ENCODE data around the gene COL25A1.
"Not testable (repeated sequence)": the region's sequence is repeated elsewhere in the genome, so short reads cannot be mapped to it uniquely, and the experiment has no call there.

Gene COL25A1

DNA sequence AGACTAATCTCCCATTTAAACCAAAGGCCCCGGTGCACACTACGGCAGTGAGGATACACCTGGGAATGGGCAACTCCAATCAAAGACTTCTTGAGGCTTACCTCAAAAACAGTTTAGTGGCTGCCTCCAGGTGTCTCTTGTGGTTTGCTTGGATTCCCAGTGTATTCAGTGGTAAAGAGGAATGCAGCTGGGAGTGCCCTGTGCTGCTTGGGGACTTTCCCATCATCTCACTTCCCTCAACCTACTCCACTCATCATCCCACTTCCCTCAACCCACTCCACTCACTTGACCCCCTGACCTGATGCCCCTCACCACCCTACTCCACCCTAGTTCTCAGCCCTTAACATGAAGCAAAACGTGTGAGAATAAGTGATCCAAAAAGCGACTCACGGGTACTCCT, 362.3 kb downstream of the COL25A1 start:
- CTCF ChIA-PET: no interaction called here
- TF ChIP-seq SUZ12 (IDR thresholded peaks at IDR 0.05) (no peak), ARNT (IDR thresholded peaks at IDR 0.05) (no peak), FOXM1 (IDR thresholded peaks at IDR 0.05; ENCODE audit: borderline replicate concordance) (no peak), CTBP1 (IDR thresholded peaks at IDR 0.05; ENCODE audit: borderline replicate concordance) (no peak), HDGF (IDR thresholded peaks at IDR 0.05; ENCODE audit: borderline replicate concordance) (no peak), FOXA1 (IDR thresholded peaks at IDR 0.05) (no peak), ELF4 (IDR thresholded peaks at IDR 0.05) (no peak), BHLHE40 (IDR thresholded peaks at IDR 0.05; ENCODE audit: borderline replicate concordance) (no peak)
- TF ChIP-seq, protein P1, sequence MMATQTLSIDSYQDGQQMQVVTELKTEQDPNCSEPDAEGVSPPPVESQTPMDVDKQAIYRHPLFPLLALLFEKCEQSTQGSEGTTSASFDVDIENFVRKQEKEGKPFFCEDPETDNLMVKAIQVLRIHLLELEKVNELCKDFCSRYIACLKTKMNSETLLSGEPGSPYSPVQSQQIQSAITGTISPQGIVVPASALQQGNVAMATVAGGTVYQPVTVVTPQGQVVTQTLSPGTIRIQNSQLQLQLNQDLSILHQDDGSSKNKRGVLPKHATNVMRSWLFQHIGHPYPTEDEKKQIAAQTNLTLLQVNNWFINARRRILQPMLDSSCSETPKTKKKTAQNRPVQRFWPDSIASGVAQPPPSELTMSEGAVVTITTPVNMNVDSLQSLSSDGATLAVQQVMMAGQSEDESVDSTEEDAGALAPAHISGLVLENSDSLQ (IDR thresholded peaks at IDR 0.05): no peak
- POLR2A ChIA-PET: no interaction called here
- DNase-seq (ENCODE audit: extremely low spot score): no peak

DNA sequence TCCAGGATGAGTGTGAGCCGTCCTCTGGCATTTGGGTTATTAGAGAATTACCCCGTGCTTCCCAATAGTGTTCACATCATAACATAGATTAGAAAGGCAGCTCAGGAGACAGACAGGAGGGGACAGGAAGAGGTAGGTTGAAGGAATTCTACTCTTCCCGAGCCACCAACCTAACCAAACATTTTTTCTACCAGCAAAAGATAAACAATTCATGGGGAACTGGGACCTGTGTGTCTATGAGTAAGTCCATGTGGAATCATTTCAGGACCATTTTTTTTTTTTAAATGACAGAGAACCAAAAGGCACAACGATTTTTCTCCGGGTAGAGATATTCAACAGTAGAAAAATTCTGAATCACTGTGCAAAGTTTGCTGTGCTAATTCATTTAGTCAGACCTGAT, 365.4 kb downstream of the COL25A1 start:
- TF ChIP-seq TARDBP (IDR thresholded peaks at IDR 0.05) (no peak), LEF1 (IDR thresholded peaks at IDR 0.05; ENCODE audit: borderline replicate concordance) (no peak), FOXK2 (IDR thresholded peaks at IDR 0.05) (no peak), SUZ12 (IDR thresholded peaks at IDR 0.05) (no peak), BHLHE40 (IDR thresholded peaks at IDR 0.05; ENCODE audit: borderline replicate concordance) (no peak), CTBP1 (IDR thresholded peaks at IDR 0.05; ENCODE audit: borderline replicate concordance) (no peak), SP1 (IDR thresholded peaks at IDR 0.05) (no peak), ZNF384 (IDR thresholded peaks at IDR 0.05) (no peak), ELF4 (IDR thresholded peaks at IDR 0.05) (no peak), FOXA1 (IDR thresholded peaks at IDR 0.05) (no peak), ARNT (IDR thresholded peaks at IDR 0.05) (no peak), HDGF (IDR thresholded peaks at IDR 0.05; ENCODE audit: borderline replicate concordance) (no peak), NFRKB (IDR thresholded peaks at IDR 0.05) (no peak), FOXM1 (IDR thresholded peaks at IDR 0.05; ENCODE audit: borderline replicate concordance) (no peak), L3MBTL2 (conservative IDR thresholded peaks at IDR 0.05) (no peak)
- TF ChIP-seq, protein P1 (IDR thresholded peaks at IDR 0.05): no peak
- POLR2A ChIA-PET: no interaction called here
- no peak for DNase-seq (ENCODE audit: extremely low spot score)
- CTCF ChIA-PET: no interaction called here

DNA sequence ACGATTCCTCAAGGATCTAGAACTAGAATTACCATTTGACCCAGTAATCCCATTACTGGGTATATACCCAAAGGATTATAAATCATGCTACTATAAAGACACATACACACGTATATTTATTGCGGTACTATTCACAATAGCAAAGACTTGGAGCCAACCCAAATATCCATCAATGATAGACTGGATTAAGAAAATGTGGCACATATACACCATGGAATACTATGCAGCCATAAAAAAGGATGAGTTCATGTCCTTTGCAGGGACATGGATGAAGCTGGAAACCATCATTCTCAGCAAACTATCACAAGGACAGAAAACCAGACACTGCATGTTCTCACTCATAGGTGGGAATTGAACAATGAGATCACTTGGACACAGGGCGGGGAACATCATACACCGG, 368.5 kb downstream of the COL25A1 start:
- POLR2A ChIA-PET; CTCF ChIA-PET; DNase-seq (ENCODE audit: extremely low spot score): not testable (repeated sequence)

DNA sequence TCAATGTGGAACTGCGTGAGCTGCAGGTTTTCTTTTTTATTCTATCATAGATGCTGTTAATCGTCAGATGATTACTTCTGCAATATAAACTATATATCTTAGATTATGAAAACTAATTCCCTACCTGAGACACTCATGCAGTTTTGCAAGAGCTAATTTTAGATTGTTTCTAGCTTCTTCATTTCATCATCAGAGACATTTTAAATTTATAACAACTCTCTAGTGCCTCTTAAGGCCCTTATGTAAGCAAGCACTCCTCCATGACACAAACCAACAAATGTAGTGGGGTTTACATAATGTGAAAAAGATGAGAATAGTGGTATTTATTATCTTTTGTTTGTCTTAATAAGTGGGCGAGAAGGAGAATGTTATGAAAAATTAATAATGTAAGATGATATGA, 369.4 kb downstream of the COL25A1 start:
- ChIA-PET POLR2A (no interaction called here), CTCF (no interaction called here)
- no peak for TF ChIP-seq SUZ12 (IDR thresholded peaks at IDR 0.05)
- TF ChIP-seq, protein P1 (IDR thresholded peaks at IDR 0.05): no peak; the same call in 1 of the 2 replicates
- no peak for TF ChIP-seq FOXM1 (IDR thresholded peaks at IDR 0.05; ENCODE audit: borderline replicate concordance)
- no peak for TF ChIP-seq BHLHE40 (IDR thresholded peaks at IDR 0.05; ENCODE audit: borderline replicate concordance)
- no peak for TF ChIP-seq FOXA1 (IDR thresholded peaks at IDR 0.05)
- no peak for TF ChIP-seq ZNF384 (IDR thresholded peaks at IDR 0.05)
- no peak for TF ChIP-seq ELF4 (IDR thresholded peaks at IDR 0.05)
- TF ChIP-seq SP1 (IDR thresholded peaks at IDR 0.05): no peak
- TF ChIP-seq TARDBP (IDR thresholded peaks at IDR 0.05): no peak
- TF ChIP-seq HDGF (IDR thresholded peaks at IDR 0.05; ENCODE audit: borderline replicate concordance): no peak
- no peak for TF ChIP-seq FOXK2 (IDR thresholded peaks at IDR 0.05)
- DNase-seq (ENCODE audit: extremely low spot score): no peak

DNA sequence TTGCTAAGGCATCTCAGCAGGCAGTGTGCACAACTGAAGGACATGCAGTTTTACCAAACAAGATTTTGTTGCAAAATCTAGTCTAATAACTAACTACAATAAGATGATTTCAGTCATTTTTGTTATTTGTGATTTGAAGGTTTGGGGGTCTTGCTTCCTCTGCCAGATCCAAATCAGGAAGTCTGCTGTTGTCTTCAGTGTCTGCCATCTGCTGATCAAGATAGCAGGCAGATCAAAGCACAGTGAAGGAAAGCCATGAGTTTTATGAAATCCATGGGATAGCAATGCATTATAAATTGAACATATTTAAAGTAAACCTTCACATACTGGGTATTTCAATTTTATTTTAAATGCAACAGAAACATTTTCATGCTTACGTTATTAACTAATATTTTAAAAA, 370.5 kb downstream of the COL25A1 start:
- ChIA-PET POLR2A (no interaction called here), CTCF (no interaction called here)
- no peak for DNase-seq (ENCODE audit: extremely low spot score)
- TF ChIP-seq FOXM1 (IDR thresholded peaks at IDR 0.05; ENCODE audit: borderline replicate concordance) (no peak), LEF1 (IDR thresholded peaks at IDR 0.05; ENCODE audit: borderline replicate concordance) (no peak)
- TF ChIP-seq, protein P1 (IDR thresholded peaks at IDR 0.05): no peak

DNA sequence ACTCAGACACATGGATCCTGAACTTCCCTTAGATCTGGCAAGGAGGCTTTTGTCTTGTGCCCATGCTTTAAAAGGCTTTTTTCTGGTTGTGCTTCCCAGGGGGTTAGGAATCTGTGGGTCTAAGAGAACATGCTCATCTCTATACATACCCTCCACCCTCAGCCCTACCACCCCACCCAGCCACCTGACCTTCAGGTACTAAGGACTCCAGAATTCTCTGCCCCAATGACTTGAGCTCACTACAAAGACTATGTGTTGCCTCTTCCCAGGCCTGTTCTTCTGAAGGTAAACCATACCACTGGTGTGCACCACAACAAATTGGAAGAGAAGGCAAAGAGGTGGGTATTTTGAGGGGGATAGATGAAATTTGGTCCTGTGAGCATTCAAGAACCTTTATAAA, 372.3 kb downstream of the COL25A1 start:
- ChIA-PET POLR2A (no interaction called here), CTCF (no interaction called here)
- DNase-seq (ENCODE audit: extremely low spot score): no peak
- TF ChIP-seq ELF4 (IDR thresholded peaks at IDR 0.05): no peak
- no peak for TF ChIP-seq TARDBP (IDR thresholded peaks at IDR 0.05)
- TF ChIP-seq ZNF384 (IDR thresholded peaks at IDR 0.05): no peak
- no peak for TF ChIP-seq BHLHE40 (IDR thresholded peaks at IDR 0.05; ENCODE audit: borderline replicate concordance)
- TF ChIP-seq FOXA1 (IDR thresholded peaks at IDR 0.05): no peak
- TF ChIP-seq, protein P1 (IDR thresholded peaks at IDR 0.05): no peak
- TF ChIP-seq ARNT (IDR thresholded peaks at IDR 0.05): no peak
- no peak for TF ChIP-seq LEF1 (IDR thresholded peaks at IDR 0.05; ENCODE audit: borderline replicate concordance)
- no peak for TF ChIP-seq FOXK2 (IDR thresholded peaks at IDR 0.05)
- no peak for TF ChIP-seq SP1 (IDR thresholded peaks at IDR 0.05)
- TF ChIP-seq FOXM1 (IDR thresholded peaks at IDR 0.05; ENCODE audit: borderline replicate concordance): no peak
- no peak for TF ChIP-seq SUZ12 (IDR thresholded peaks at IDR 0.05)
- no peak for TF ChIP-seq HDGF (IDR thresholded peaks at IDR 0.05; ENCODE audit: borderline replicate concordance)
- TF ChIP-seq NFRKB (IDR thresholded peaks at IDR 0.05): no peak
- TF ChIP-seq L3MBTL2 (conservative IDR thresholded peaks at IDR 0.05): no peak
- TF ChIP-seq CTBP1 (IDR thresholded peaks at IDR 0.05; ENCODE audit: borderline replicate concordance): no peak
